Daoy (cell line): Measurements from ENCODE around the gene MDFIC. TPM values are rescaled to one million over a fixed set of nuclear protein-coding genes. Genes with fewer than 3 reads are reported as not detected.
A peak's percentile ranks its signal among the peaks of the same experiment; 100 is the strongest.

Experiments
- DNase-seq: peaks from one replicate; pipeline ENCODE4 v3.0.0-alpha.2; 2015; ENCODE audit warnings: low read depth
- total RNA-seq: library from RNA; depleted of rRNA; stranded (reverse); fragments of >200 nt; shearing (Covaris generic); gene quantifications from 2 replicates; pipeline ENCODE4 v1.2.3, GENCODE V29; 2014

The MDFIC gene
- total RNA-seq, 1 experiment from 2014 or later, result 45.0 TPM

- no peak for DNase-seq
These were observed 67.6 kb downstream of the MDFIC start for GRCh38 chr7:114989531-114989930.

- DNase-seq, result no peak
These were observed 75.9 kb downstream of the MDFIC start for GRCh38 chr7:114997487-114998404.

GRCh38 chr7:115004121-115004520 lies 82.2 kb downstream of the MDFIC start:
- DNase-seq, result peak; percentile 67

GRCh38 chr7:115005251-115005650 lies 83.4 kb downstream of the MDFIC start:
- no peak for DNase-seq

- no peak for DNase-seq
These were observed 84.1 kb downstream of the MDFIC start for GRCh38 chr7:115005953-115006352.

- DNase-seq, result no peak
These were observed 85.9 kb downstream of the MDFIC start for GRCh38 chr7:115007751-115008150.

GRCh38 chr7:115008465-115009114 lies 86.7 kb downstream of the MDFIC start:
- no peak for DNase-seq

GRCh38 chr7:115009139-115009538 lies 87.2 kb downstream of the MDFIC start:
- no peak for DNase-seq

- DNase-seq, result no peak
These were observed 88.0 kb downstream of the MDFIC start for GRCh38 chr7:115009736-115010440.

GRCh38 chr7:115010441-115010820 lies 88.5 kb downstream of the MDFIC start:
- no peak for DNase-seq

GRCh38 chr7:115013886-115014285 lies 92.0 kb downstream of the MDFIC start:
- no peak for DNase-seq

- no peak for DNase-seq
These were observed 92.9 kb downstream of the MDFIC start for GRCh38 chr7:115014794-115015193.

- DNase-seq, result no peak
These were observed 93.7 kb downstream of the MDFIC start for GRCh38 chr7:115015619-115016018.

GRCh38 chr7:115019882-115020605 lies 98.2 kb downstream of the MDFIC start:
- no peak for DNase-seq

- DNase-seq, result no peak
These were observed 101.3 kb downstream of the MDFIC start for GRCh38 chr7:115023219-115023618.

- no peak for DNase-seq
These were observed 102.4 kb downstream of the MDFIC start for GRCh38 chr7:115024276-115024675.

GRCh38 chr7:115032715-115033703 lies 111.1 kb downstream of the MDFIC start:
- no peak for DNase-seq

- DNase-seq, result no peak
These were observed 112.1 kb downstream of the MDFIC start for GRCh38 chr7:115033917-115034459.

GRCh38 chr7:115034515-115034914 lies 112.6 kb downstream of the MDFIC start:
- no peak for DNase-seq

GRCh38 chr7:115037128-115037802 lies 115.4 kb downstream of the MDFIC start:
- no peak for DNase-seq
